ENCODE measurements around the gene CCDC88B.

CCDC88B gene

GRCh38 chr11:64343767-64344559 is 4.0 kb downstream of the CCDC88B start:
- DNase-seq (ENCODE audit: low read depth), result no peak

GRCh38 chr11:64344787-64345186 is 4.8 kb downstream of the CCDC88B start:
- no peak for DNase-seq (ENCODE audit: low read depth)

GRCh38 chr11:64347193-64347867 is 7.3 kb downstream of the CCDC88B start:
- no peak for DNase-seq (ENCODE audit: low read depth)

GRCh38 chr11:64348383-64349024 is 8.5 kb downstream of the CCDC88B start:
- no peak for DNase-seq (ENCODE audit: low read depth)

GRCh38 chr11:64349025-64349387 is 9.0 kb downstream of the CCDC88B start:
- no peak for DNase-seq (ENCODE audit: low read depth)

GRCh38 chr11:64349404-64349803 is 9.4 kb downstream of the CCDC88B start:
- DNase-seq (ENCODE audit: low read depth), result no peak

GRCh38 chr11:64351136-64351631 is 11.2 kb downstream of the CCDC88B start:
- DNase-seq (ENCODE audit: low read depth), result no peak

- no peak for DNase-seq (ENCODE audit: low read depth)
Observed at GRCh38 chr11:64352099-64352994, 12.3 kb downstream of the CCDC88B start.

- no peak for DNase-seq (ENCODE audit: low read depth)
Observed at GRCh38 chr11:64352995-64353714, 13.2 kb downstream of the CCDC88B start.

- no peak for DNase-seq (ENCODE audit: low read depth)
Observed at GRCh38 chr11:64353715-64354506, 13.9 kb downstream of the CCDC88B start.

GRCh38 chr11:64355078-64355940 is 15.3 kb downstream of the CCDC88B start:
- DNase-seq (ENCODE audit: low read depth), result no peak

GRCh38 chr11:64356498-64357411 is 16.8 kb downstream of the CCDC88B start:
- DNase-seq (ENCODE audit: low read depth), result no peak

- DNase-seq (ENCODE audit: low read depth), result no peak
Observed at GRCh38 chr11:64357446-64357845, 17.4 kb downstream of the CCDC88B start.

- no peak for DNase-seq (ENCODE audit: low read depth)
Observed at GRCh38 chr11:64357904-64358535, 18.0 kb downstream of the CCDC88B start.

- no peak for DNase-seq (ENCODE audit: low read depth)
Observed at GRCh38 chr11:64358536-64358906, 18.5 kb downstream of the CCDC88B start.

GRCh38 chr11:64358907-64359711 is 19.1 kb downstream of the CCDC88B start, which contains the start of gene RPS6KA4:
Gene RPS6KA4, plus strand, starts transcription at chr11:64359162. Its CDS starts 74 bp downstream, at chr11:64359236.
- no peak for DNase-seq (ENCODE audit: low read depth)

Data from stimulated activated CD8-positive, alpha-beta memory T cell treated with anti-CD3 and anti-CD28 coated beads, Interleukin-15, amount 100 ng/mL, for 24 hours (primary cell).